ENCODE results near the gene RGN.
"Not testable (repeated sequence)": the region's sequence is repeated elsewhere in the genome, so short reads cannot be mapped to it uniquely, and the experiment has no call there.

RGN gene

GRCh38 chrX:47129899-47130358 lies 51.7 kb downstream of the RGN start:
- no peak overlapping the region for H3K9ac ChIP-seq (ENCODE audit: low read depth, low read length)
- no peaks in the 10 kb centered on the region for H3K4me1 ChIP-seq (ENCODE audit: control insufficient read depth, insufficient read depth, low read length)
- H3K4me3 ChIP-seq (ENCODE audit: low read depth, low read length): peak overlapping the region; percentile 71
- no peaks in the 10 kb centered on the region for H3K27me3 ChIP-seq (ENCODE audit: control insufficient read depth, insufficient read depth, low read length)
- no peaks in the 10 kb centered on the region for H3K36me3 ChIP-seq (ENCODE audit: control insufficient read depth, insufficient read depth, low read length)
- no peaks in the 10 kb centered on the region for H3K9me3 ChIP-seq (ENCODE audit: control insufficient read depth, insufficient read depth, low read length)

- no peaks in the 10 kb centered on the region for H3K9me3 ChIP-seq (ENCODE audit: control insufficient read depth, insufficient read depth, low read length)
- no peak overlapping the region for H3K4me3 ChIP-seq (ENCODE audit: low read depth, low read length)
- H3K36me3 ChIP-seq (ENCODE audit: control insufficient read depth, insufficient read depth, low read length): no peaks in the 10 kb centered on the region
- H3K9ac ChIP-seq (ENCODE audit: low read depth, low read length): no peak overlapping the region
- H3K4me1 ChIP-seq (ENCODE audit: control insufficient read depth, insufficient read depth, low read length): no peaks in the 10 kb centered on the region
- no peaks in the 10 kb centered on the region for H3K27me3 ChIP-seq (ENCODE audit: control insufficient read depth, insufficient read depth, low read length)
These were observed 55.2 kb downstream of the RGN start for GRCh38 chrX:47133493-47133892.

GRCh38 chrX:47135650-47136049 lies 57.4 kb downstream of the RGN start:
- H3K9ac ChIP-seq (ENCODE audit: low read depth, low read length); H3K36me3 ChIP-seq (ENCODE audit: control insufficient read depth, insufficient read depth, low read length); H3K27me3 ChIP-seq (ENCODE audit: control insufficient read depth, insufficient read depth, low read length); H3K4me1 ChIP-seq (ENCODE audit: control insufficient read depth, insufficient read depth, low read length); H3K9me3 ChIP-seq (ENCODE audit: control insufficient read depth, insufficient read depth, low read length); H3K4me3 ChIP-seq (ENCODE audit: low read depth, low read length): not testable (repeated sequence)

- Histone ChIP-seq H3K4me3 (ENCODE audit: low read depth, low read length) (no peak overlapping the region), H3K4me1 (ENCODE audit: control insufficient read depth, insufficient read depth, low read length) (no peaks in the 10 kb centered on the region), H3K36me3 (ENCODE audit: control insufficient read depth, insufficient read depth, low read length) (peaks cover 12% of the 10 kb centered on the region), H3K27me3 (ENCODE audit: control insufficient read depth, insufficient read depth, low read length) (no peaks in the 10 kb centered on the region), H3K9ac (ENCODE audit: low read depth, low read length) (no peak overlapping the region), H3K9me3 (ENCODE audit: control insufficient read depth, insufficient read depth, low read length) (no peaks in the 10 kb centered on the region)
These were observed 59.9 kb downstream of the RGN start for GRCh38 chrX:47138171-47138570.

Data from iPS-15b (cell line).